Transverse colon (tissue), 4 donors: Measurements from ENCODE around the gene EHD4.

Experiments used
- POLR2A ChIP-seq: fragments of 450-650 bp; IDR thresholded peaks from one replicate; pipeline ENCODE4 v1.6.1; 2016; ENCODE audit warnings: antibody characterized with exemption, mild to moderate bottlenecking, moderate library complexity
- POLR2AphosphoS5 ChIP-seq, 3 donors: sonication (generic); formaldehyde crosslinking; IDR thresholded peaks; one replicate each; pipeline ENCODE4 v1.6.1; 2016; ENCODE audit warnings: antibody characterized with exemption in 3 of 3
- TF ChIP-seq, protein P1 (sequence below), 5 experiments: fragments of 200-600 bp in 3 of 5; fragments of 450-650 bp in 2 of 5; sonication (generic) in 3 of 5; IDR thresholded peaks; 1 replicate in 2 of 5; 2 replicates in 3 of 5; pipeline ENCODE4 v1.5.1; 2016 to 2017; ENCODE audit warnings: antibody characterized with exemption in 5 of 5, inconsistent platforms in 3 of 5, mild to moderate bottlenecking in 2 of 5, moderate library complexity in 1 of 5

DNA sequence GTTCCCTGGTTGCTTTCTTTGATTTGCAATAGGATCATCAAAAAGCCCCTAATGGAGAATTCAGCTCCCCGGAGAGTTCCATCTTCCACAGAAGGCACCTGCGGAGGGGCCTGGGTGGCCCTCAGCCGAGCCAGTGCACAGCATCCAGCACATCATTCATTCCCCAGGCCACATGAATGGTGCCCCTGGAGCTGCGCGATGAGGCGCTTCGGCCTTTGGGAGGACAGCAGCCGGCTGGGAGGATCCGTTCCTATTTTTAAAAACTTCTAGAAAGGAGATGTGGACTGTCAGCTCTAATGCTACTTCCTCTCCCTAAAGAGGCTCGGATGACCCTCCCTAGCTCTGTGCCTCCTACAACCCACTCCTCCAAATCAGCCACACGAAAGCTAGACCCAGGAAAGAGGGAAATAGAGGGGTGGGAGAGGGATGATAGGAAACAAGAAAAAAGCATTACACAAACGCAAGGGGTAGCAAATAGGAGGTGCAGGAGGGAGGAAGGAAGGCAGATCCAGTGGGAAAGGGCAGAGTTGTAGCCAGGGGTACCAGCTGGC lies 20.3 kb downstream of the EHD4 start:
- TF ChIP-seq, protein P1, sequence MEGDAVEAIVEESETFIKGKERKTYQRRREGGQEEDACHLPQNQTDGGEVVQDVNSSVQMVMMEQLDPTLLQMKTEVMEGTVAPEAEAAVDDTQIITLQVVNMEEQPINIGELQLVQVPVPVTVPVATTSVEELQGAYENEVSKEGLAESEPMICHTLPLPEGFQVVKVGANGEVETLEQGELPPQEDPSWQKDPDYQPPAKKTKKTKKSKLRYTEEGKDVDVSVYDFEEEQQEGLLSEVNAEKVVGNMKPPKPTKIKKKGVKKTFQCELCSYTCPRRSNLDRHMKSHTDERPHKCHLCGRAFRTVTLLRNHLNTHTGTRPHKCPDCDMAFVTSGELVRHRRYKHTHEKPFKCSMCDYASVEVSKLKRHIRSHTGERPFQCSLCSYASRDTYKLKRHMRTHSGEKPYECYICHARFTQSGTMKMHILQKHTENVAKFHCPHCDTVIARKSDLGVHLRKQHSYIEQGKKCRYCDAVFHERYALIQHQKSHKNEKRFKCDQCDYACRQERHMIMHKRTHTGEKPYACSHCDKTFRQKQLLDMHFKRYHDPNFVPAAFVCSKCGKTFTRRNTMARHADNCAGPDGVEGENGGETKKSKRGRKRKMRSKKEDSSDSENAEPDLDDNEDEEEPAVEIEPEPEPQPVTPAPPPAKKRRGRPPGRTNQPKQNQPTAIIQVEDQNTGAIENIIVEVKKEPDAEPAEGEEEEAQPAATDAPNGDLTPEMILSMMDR (IDR thresholded peaks at IDR 0.05) = no peak
- TF ChIP-seq POLR2AphosphoS5 (IDR thresholded peaks at IDR 0.05) = no peak
- TF ChIP-seq POLR2A = no peak
